WTC11 (cell line): ENCODE data around the gene NT5C1A. TPM values are rescaled to one million over a fixed set of nuclear protein-coding genes. Genes with fewer than 3 reads are reported as not detected.

Experiments
- ATAC-seq: fragments of 200-7000 bp; cut with Tn5 transposase; 2 replicates; pipeline ENCODE4 v1.10.0; 2021; ENCODE audit warnings: mild to moderate bottlenecking, moderate library complexity
- CTCF ChIA-PET: fragments of 300-600 bp; sonication (Branson Sonifier 250); formaldehyde crosslinking; loops from one replicate; lab custom pipeline; 2021; ENCODE audit warnings: antibody characterized with exemption; lab: Charles Lee
- POLR2A ChIA-PET: fragments of 350-600 bp; sonication (Branson Sonifier 250); formaldehyde crosslinking; loops from one replicate; lab custom pipeline; 2021; ENCODE audit warnings: antibody characterized with exemption; lab: Charles Lee
- DNase-seq: peaks from one replicate; pipeline ENCODE4 v3.0.0; 2021; ENCODE audit warnings: low spot score
- H3K27ac Mint-ChIP-seq: 2 replicates; pipeline ENCODE4 v1.8.0; 2021; ENCODE audit warnings: mixed read lengths
- H3K27me3 Mint-ChIP-seq: 2 replicates; pipeline ENCODE4 v1.8.0; 2021; ENCODE audit warnings: low read depth, mild to moderate bottlenecking, moderate library complexity, mixed read lengths
- H3K36me3 Mint-ChIP-seq: 2 replicates; pipeline ENCODE4 v1.8.0; 2021; ENCODE audit warnings: mixed read lengths
- H3K4me1 Mint-ChIP-seq: 2 replicates; pipeline ENCODE4 v1.8.0; 2022; ENCODE audit warnings: mixed read lengths
- H3K4me3 Mint-ChIP-seq: 2 replicates; pipeline ENCODE4 v1.8.0; 2021; ENCODE audit warnings: mild to moderate bottlenecking, moderate library complexity, mixed read lengths
- H3K9me3 Mint-ChIP-seq: 2 replicates; pipeline ENCODE4 v1.8.0; 2021; ENCODE audit warnings: mixed read lengths
- CDX4 ChIP-seq: fragments of 250-450 bp; sonication (Bioruptor Pico); IDR thresholded peaks from 2 replicates; pipeline ENCODE4 v1.9.0; 2021; ENCODE audit warnings: moderate library complexity, mild to moderate bottlenecking, inconsistent platforms, borderline replicate concordance
- CREB1 ChIP-seq: sonication (generic); formaldehyde crosslinking; IDR thresholded peaks from 2 replicates; pipeline ENCODE4 v1.8.0; 2023; ENCODE audit warnings: mild to moderate bottlenecking, missing genetic modification reagents
- CREM ChIP-seq: sonication (generic); formaldehyde crosslinking; IDR thresholded peaks from 2 replicates; pipeline ENCODE4 v1.8.1; 2022; ENCODE audit warnings: mild to moderate bottlenecking, missing genetic modification reagents, moderate library complexity
- ERG ChIP-seq: fragments of 250-450 bp; sonication (Bioruptor Pico); IDR thresholded peaks from 2 replicates; pipeline ENCODE4 v1.8.0; 2021; ENCODE audit warnings: mild to moderate bottlenecking
- FOXK1 ChIP-seq: sonication (generic); formaldehyde crosslinking; IDR thresholded peaks from 2 replicates; pipeline ENCODE4 v1.8.0; 2022; ENCODE audit warnings: mild to moderate bottlenecking, moderate library complexity, missing genetic modification reagents
- GRHL2 ChIP-seq: fragments of 250-450 bp; sonication (Bioruptor Pico); IDR thresholded peaks from 2 replicates; pipeline ENCODE4 v1.8.0; 2022; ENCODE audit warnings: mild to moderate bottlenecking, moderate library complexity; ENCODE audit not compliant: insufficient replicate concordance, severe bottlenecking
- MLX ChIP-seq: sonication (generic); formaldehyde crosslinking; IDR thresholded peaks from 2 replicates; pipeline ENCODE4 v1.8.1; 2023; ENCODE audit warnings: mild to moderate bottlenecking, missing genetic modification reagents, moderate library complexity
- MYBL2 ChIP-seq: sonication (generic); formaldehyde crosslinking; IDR thresholded peaks from 2 replicates; pipeline ENCODE4 v1.8.1; 2023; ENCODE audit warnings: mild to moderate bottlenecking, moderate library complexity, missing genetic modification reagents
- NFE2L1 ChIP-seq: sonication (generic); formaldehyde crosslinking; IDR thresholded peaks from 2 replicates; pipeline ENCODE4 v1.8.1; 2023; ENCODE audit warnings: missing genetic modification reagents
- NR1H2 ChIP-seq: sonication (generic); formaldehyde crosslinking; IDR thresholded peaks from 2 replicates; pipeline ENCODE4 v1.9.0; 2021; ENCODE audit warnings: mild to moderate bottlenecking, moderate library complexity, missing genetic modification reagents
- NR3C1 ChIP-seq: sonication (generic); formaldehyde crosslinking; conservative IDR thresholded peaks from 2 replicates; pipeline ENCODE4 v1.8.1; 2023; ENCODE audit warnings: low read depth, mild to moderate bottlenecking, missing genetic modification reagents
- TCF7 ChIP-seq: sonication (generic); formaldehyde crosslinking; IDR thresholded peaks from 2 replicates; pipeline ENCODE4 v1.8.0; 2022; ENCODE audit warnings: mild to moderate bottlenecking, low read depth, missing genetic modification reagents, moderate library complexity
- ZBTB21 ChIP-seq: sonication (generic); formaldehyde crosslinking; IDR thresholded peaks from 2 replicates; pipeline ENCODE4 v1.8.1; 2023; ENCODE audit warnings: mild to moderate bottlenecking, missing genetic modification reagents, borderline replicate concordance
- ZBTB43 ChIP-seq: sonication (generic); formaldehyde crosslinking; IDR thresholded peaks from 2 replicates; pipeline ENCODE4 v1.8.1; 2023; ENCODE audit warnings: mild to moderate bottlenecking, missing genetic modification reagents
- ZNF121 ChIP-seq: sonication (generic); formaldehyde crosslinking; IDR thresholded peaks from 2 replicates; pipeline ENCODE4 v1.8.0; 2023; ENCODE audit warnings: missing genetic modification reagents
- ZNF423 ChIP-seq: fragments of 250-450 bp; sonication (Bioruptor Pico); IDR thresholded peaks from 2 replicates; pipeline ENCODE4 v2.1.2; 2022; ENCODE audit warnings: mild to moderate bottlenecking, moderate library complexity
- ZNF671 ChIP-seq: fragments of 250-450 bp; sonication (Bioruptor Pico); IDR thresholded peaks from 2 replicates; pipeline ENCODE4 v1.8.0; 2021; ENCODE audit warnings: mild to moderate bottlenecking
- total RNA-seq: library from RNA; stranded (reverse); gene quantifications from 3 replicates; pipeline ENCODE4 v1.2.3, GENCODE V29; 2021
- TF ChIP-seq, protein P1 (sequence below): sonication (generic); formaldehyde crosslinking; IDR thresholded peaks from 2 replicates; pipeline ENCODE4 v1.8.0; 2022; ENCODE audit warnings: mild to moderate bottlenecking, missing genetic modification reagents
- TF ChIP-seq, protein P2 (sequence below): sonication (generic); formaldehyde crosslinking; IDR thresholded peaks from 2 replicates; pipeline ENCODE4 v1.8.1; 2023; ENCODE audit warnings: mild to moderate bottlenecking, moderate library complexity, missing genetic modification reagents
- TF ChIP-seq, protein P3 (sequence below): fragments of 250-450 bp; sonication (Bioruptor Pico); IDR thresholded peaks from 2 replicates; pipeline ENCODE4 v1.9.0; 2021; ENCODE audit warnings: mild to moderate bottlenecking

NT5C1A gene
- total RNA-seq, 1 experiment from 2014 or later, result not detected

GRCh38 chr1:39639305-39640130 is 32.4 kb downstream of the NT5C1A start, which contains the start of gene HEYL (continued):
- TF ChIP-seq ZBTB43 (CRISPR knock-in tag) (0 out of 2 replicates have a peak, but pooled peaks have one; percentile 59), TCF7 (peak; percentile 42; the same call in 1 of the 2 replicates), ZBTB21 (CRISPR knock-in tag) (no peak), CREB1 (CRISPR knock-in tag) (no peak), ERG (CRISPR knock-in tag) (no peak), MYBL2 (CRISPR knock-in tag) (peak; percentile 62), GRHL2 (CRISPR knock-in tag) (no peak), FOXK1 (CRISPR knock-in tag) (no peak), ZNF671 (CRISPR knock-in tag) (no peak)

- CTCF ChIA-PET, result interaction anchor here (0.7 to 4.3 kb wide), 10 partner anchors 9 to 63 kb away, joined by 3 to 44 read pairs (median 8); partner anchors contain the start of gene NT5C1A
- POLR2A ChIA-PET, result no interaction called here
- Mint-ChIP-seq H3K27ac (no peak overlapping the region), H3K36me3 (no peaks in the 10 kb centered on the region), H3K27me3 (peaks cover 96% of the 10 kb centered on the region), H3K4me1 (peaks cover 13% of the 10 kb centered on the region), H3K4me3 (peak overlapping the region; percentile 69), H3K9me3 (no peaks in the 10 kb centered on the region)
- no peak for TF ChIP-seq ZBTB43 (CRISPR knock-in tag)
- TF ChIP-seq, protein P1, sequence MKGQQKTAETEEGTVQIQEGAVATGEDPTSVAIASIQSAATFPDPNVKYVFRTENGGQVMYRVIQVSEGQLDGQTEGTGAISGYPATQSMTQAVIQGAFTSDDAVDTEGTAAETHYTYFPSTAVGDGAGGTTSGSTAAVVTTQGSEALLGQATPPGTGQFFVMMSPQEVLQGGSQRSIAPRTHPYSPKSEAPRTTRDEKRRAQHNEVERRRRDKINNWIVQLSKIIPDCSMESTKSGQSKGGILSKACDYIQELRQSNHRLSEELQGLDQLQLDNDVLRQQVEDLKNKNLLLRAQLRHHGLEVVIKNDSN, result no peak
- TF ChIP-seq NFE2L1 (CRISPR knock-in tag), result no peak
- TF ChIP-seq, all 79 proteins: peak for 0
- no peak for ATAC-seq
- DNase-seq, result no peak
Observed at GRCh38 chr1:39638965-39639304, 33.0 kb downstream of the NT5C1A start.

DNA sequence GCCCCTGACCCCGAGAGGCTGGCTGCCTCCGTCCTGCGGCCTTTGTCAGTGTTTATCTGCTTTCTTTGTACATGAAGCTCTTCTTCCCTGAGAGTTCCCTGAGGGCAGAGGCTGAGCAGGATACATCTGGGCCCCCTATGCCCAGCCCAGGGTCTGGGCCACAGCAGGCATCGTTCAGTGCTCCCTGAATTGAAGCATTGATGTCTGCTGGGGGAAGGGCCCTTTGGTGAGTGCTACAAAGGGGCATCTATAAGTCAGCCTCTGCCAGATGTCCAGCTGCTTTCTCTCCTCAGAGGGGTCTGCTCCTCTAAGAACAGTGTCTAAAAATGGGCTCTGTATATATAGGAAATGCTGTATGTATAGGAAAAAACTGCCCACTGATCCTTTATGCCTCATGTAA is 34.5 kb downstream of the NT5C1A start:
- CTCF ChIA-PET, result interaction anchor here (1.3 to 4.3 kb wide), 4 partner anchors 15 to 31 kb away, joined by 3 to 21 read pairs (median 12); no protein-coding TSS in a partner anchor
- Mint-ChIP-seq H3K4me1 (peaks cover 21% of the 10 kb centered on the region), H3K27me3 (peaks cover 92% of the 10 kb centered on the region), H3K9me3 (no peaks in the 10 kb centered on the region), H3K36me3 (no peaks in the 10 kb centered on the region), H3K4me3 (no peak overlapping the region)
- no peak for ATAC-seq
- TF ChIP-seq MLX (no peak), NR1H2 (no peak)
- TF ChIP-seq, all 79 proteins: peak for 0
- DNase-seq, result no peak
- H3K27ac Mint-ChIP-seq, result no peak overlapping the region
- POLR2A ChIA-PET, result no interaction called here

- ChIA-PET POLR2A (no interaction called here), CTCF (interaction anchor here (0.7 to 7.3 kb wide), 6 partner anchors 18 to 84 kb away, joined by 3 to 44 read pairs (median 5); partner anchors contain the start of gene HPCAL4)
- Mint-ChIP-seq H3K36me3 (no peaks in the 10 kb centered on the region), H3K4me1 (peaks cover 21% of the 10 kb centered on the region), H3K27ac (no peak overlapping the region), H3K4me3 (no peak overlapping the region), H3K27me3 (peaks cover 94% of the 10 kb centered on the region), H3K9me3 (no peaks in the 10 kb centered on the region)
- ATAC-seq, result no peak
- no peak for DNase-seq
- TF ChIP-seq, protein P2, sequence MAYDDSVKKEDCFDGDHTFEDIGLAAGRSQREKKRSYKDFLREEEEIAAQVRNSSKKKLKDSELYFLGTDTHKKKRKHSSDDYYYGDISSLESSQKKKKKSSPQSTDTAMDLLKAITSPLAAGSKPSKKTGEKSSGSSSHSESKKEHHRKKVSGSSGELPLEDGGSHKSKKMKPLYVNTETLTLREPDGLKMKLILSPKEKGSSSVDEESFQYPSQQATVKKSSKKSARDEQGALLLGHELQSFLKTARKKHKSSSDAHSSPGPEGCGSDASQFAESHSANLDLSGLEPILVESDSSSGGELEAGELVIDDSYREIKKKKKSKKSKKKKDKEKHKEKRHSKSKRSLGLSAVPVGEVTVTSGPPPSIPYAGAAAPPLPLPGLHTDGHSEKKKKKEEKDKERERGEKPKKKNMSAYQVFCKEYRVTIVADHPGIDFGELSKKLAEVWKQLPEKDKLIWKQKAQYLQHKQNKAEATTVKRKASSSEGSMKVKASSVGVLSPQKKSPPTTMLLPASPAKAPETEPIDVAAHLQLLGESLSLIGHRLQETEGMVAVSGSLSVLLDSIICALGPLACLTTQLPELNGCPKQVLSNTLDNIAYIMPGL (CRISPR knock-in tag), result no peak
- TF ChIP-seq MYBL2 (CRISPR knock-in tag) (no peak), CDX4 (no peak), CREM (CRISPR knock-in tag) (no peak), ZNF423 (no peak), ZNF121 (no peak), NR3C1 (CRISPR knock-in tag) (no peak)
- TF ChIP-seq, protein P3, sequence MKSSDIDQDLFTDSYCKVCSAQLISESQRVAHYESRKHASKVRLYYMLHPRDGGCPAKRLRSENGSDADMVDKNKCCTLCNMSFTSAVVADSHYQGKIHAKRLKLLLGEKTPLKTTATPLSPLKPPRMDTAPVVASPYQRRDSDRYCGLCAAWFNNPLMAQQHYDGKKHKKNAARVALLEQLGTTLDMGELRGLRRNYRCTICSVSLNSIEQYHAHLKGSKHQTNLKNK, result no peak
Observed at GRCh38 chr1:39635871-39636210, 36.1 kb downstream of the NT5C1A start.
